HEK293 (cell line): ENCODE results near the gene KIAA1191.
A peak's percentile ranks its signal among the peaks of the same experiment; 100 is the strongest.

Experiments used
- CTCF ChIA-PET: fragments of 350-600 bp; formaldehyde crosslinking; extraction: SDS; loops from one replicate; lab custom pipeline; 2021; ENCODE audit warnings: antibody characterized with exemption; lab: Yijun Ruan, JAX
- POLR2A ChIA-PET: fragments of 300-600 bp; formaldehyde crosslinking; extraction: SDS; loops from one replicate; lab custom pipeline; 2020; ENCODE audit warnings: antibody characterized with exemption, inconsistent platforms; lab: Yijun Ruan, JAX
- H3K27ac ChIP-seq: fragments of 200-500 bp; sonication (Bioruptor generic); 2 replicates; pipeline ENCODE4 v1.5.1; 2014; ENCODE audit warnings: low read depth, low read length, control low read depth, inconsistent platforms; ENCODE audit errors: extremely low read depth
- H3K36me3 ChIP-seq, 2 experiments: fragments of 200-500 bp in 1 of 2; sonication (Bioruptor generic) in 1 of 2; 1 replicate in 1 of 2; 2 replicates in 1 of 2; pipeline ENCODE4 v1.5.1; 2014 to 2017; ENCODE audit warnings: inconsistent platforms in 2 of 2, low read length in 2 of 2; ENCODE audit not compliant: control insufficient read depth in 2 of 2, insufficient read depth in 1 of 2
- H3K4me1 ChIP-seq: fragments of 200-500 bp; sonication (Bioruptor generic); 2 replicates; pipeline ENCODE4 v1.5.1; 2014; ENCODE audit warnings: mild to moderate bottlenecking, low read length, inconsistent platforms; ENCODE audit not compliant: control insufficient read depth, insufficient read depth
- H3K4me3 ChIP-seq: 2 replicates; pipeline ENCODE4 v1.5.1; 2011; ENCODE audit warnings: low read depth, mild to moderate bottlenecking, control low read depth, low read length, moderate library complexity
- H3K9me3 ChIP-seq: fragments of 200-500 bp; sonication (Bioruptor generic); 2 replicates; pipeline ENCODE4 v1.5.1; 2014; ENCODE audit warnings: low read depth, low read length, inconsistent platforms; ENCODE audit not compliant: control insufficient read depth, insufficient read depth
- OSR2 ChIP-seq: fragments of 450-650 bp; formaldehyde crosslinking; IDR thresholded peaks from 2 replicates; pipeline ENCODE4 v1.5.1; 2016; ENCODE audit warnings: missing biosample characterization, missing genetic modification characterization
- PBX3 ChIP-seq: sonication (generic); formaldehyde crosslinking; IDR thresholded peaks from 2 replicates; pipeline ENCODE4 v1.8.1; 2022; ENCODE audit warnings: mild to moderate bottlenecking, moderate library complexity, missing genetic modification reagents
- PRDM4 ChIP-seq: fragments of 450-650 bp; formaldehyde crosslinking; IDR thresholded peaks from 2 replicates; pipeline ENCODE4 v1.5.1; 2017; ENCODE audit warnings: missing biosample characterization, missing genetic modification characterization
- REPIN1 ChIP-seq: fragments of 450-650 bp; formaldehyde crosslinking; IDR thresholded peaks from 2 replicates; pipeline ENCODE4 v1.5.1; 2017; ENCODE audit warnings: missing biosample characterization, missing genetic modification characterization, low read depth
- SALL2 ChIP-seq: fragments of 450-650 bp; formaldehyde crosslinking; IDR thresholded peaks from 2 replicates; pipeline ENCODE4 v1.5.0; 2017; ENCODE audit warnings: missing biosample characterization, mild to moderate bottlenecking, missing genetic modification characterization, borderline replicate concordance
- SP3 ChIP-seq: fragments of 450-650 bp; formaldehyde crosslinking; IDR thresholded peaks from 2 replicates; pipeline ENCODE4 v1.5.1; 2016; ENCODE audit warnings: missing biosample characterization, missing genetic modification characterization
- ZBTB21 ChIP-seq: fragments of 450-650 bp; formaldehyde crosslinking; IDR thresholded peaks from 2 replicates; pipeline ENCODE4 v1.5.1; 2017; ENCODE audit warnings: missing biosample characterization, missing genetic modification characterization
- ZNF184 ChIP-seq: fragments of 450-650 bp; IDR thresholded peaks from 2 replicates; pipeline ENCODE4 v1.5.1; 2018; ENCODE audit warnings: missing biosample characterization, mild to moderate bottlenecking, missing genetic modification characterization
- ZNF23 ChIP-seq: fragments of 450-650 bp; formaldehyde crosslinking; IDR thresholded peaks from 2 replicates; pipeline ENCODE4 v1.5.1; 2016; ENCODE audit warnings: missing biosample characterization, missing genetic modification characterization, borderline replicate concordance
- ZNF26 ChIP-seq: fragments of 450-650 bp; formaldehyde crosslinking; IDR thresholded peaks from 2 replicates; pipeline ENCODE4 v1.5.1; 2016; ENCODE audit warnings: missing biosample characterization, missing genetic modification characterization
- ZNF37A ChIP-seq: fragments of 450-650 bp; IDR thresholded peaks from 2 replicates; pipeline ENCODE4 v1.5.1; 2018; ENCODE audit warnings: missing biosample characterization, missing genetic modification characterization
- ZNF394 ChIP-seq: fragments of 450-650 bp; formaldehyde crosslinking; IDR thresholded peaks from 2 replicates; pipeline ENCODE4 v1.5.1; 2016; ENCODE audit warnings: missing biosample characterization, missing genetic modification characterization, mild to moderate bottlenecking, moderate library complexity, borderline replicate concordance
- ZNF426 ChIP-seq: fragments of 450-650 bp; formaldehyde crosslinking; IDR thresholded peaks from 2 replicates; pipeline ENCODE4 v1.5.1; 2017; ENCODE audit warnings: missing biosample characterization, missing genetic modification characterization, mild to moderate bottlenecking, inconsistent platforms, moderate library complexity
- ZNF433 ChIP-seq: fragments of 450-650 bp; formaldehyde crosslinking; IDR thresholded peaks from 2 replicates; pipeline ENCODE4 v1.5.1; 2016; ENCODE audit warnings: missing biosample characterization, missing genetic modification characterization, low read depth
- ZNF529 ChIP-seq: fragments of 450-650 bp; formaldehyde crosslinking; IDR thresholded peaks from 2 replicates; pipeline ENCODE4 v1.5.1; 2017; ENCODE audit warnings: missing genetic modification characterization, missing biosample characterization; ENCODE audit not compliant: insufficient replicate concordance
- ZNF530 ChIP-seq: fragments of 450-650 bp; formaldehyde crosslinking; IDR thresholded peaks from 2 replicates; pipeline ENCODE4 v1.5.1; 2016; ENCODE audit warnings: low read depth, missing biosample characterization, missing genetic modification characterization
- ZNF549 ChIP-seq: fragments of 450-650 bp; IDR thresholded peaks from 2 replicates; pipeline ENCODE4 v1.5.1; 2018; ENCODE audit warnings: missing biosample characterization, missing genetic modification characterization, mild to moderate bottlenecking, inconsistent platforms, moderate library complexity
- ZNF596 ChIP-seq: fragments of 450-650 bp; IDR thresholded peaks from 2 replicates; pipeline ENCODE4 v1.5.0; 2018; ENCODE audit warnings: missing biosample characterization, mild to moderate bottlenecking, missing genetic modification characterization, moderate library complexity
- ZNF629 ChIP-seq: fragments of 450-650 bp; formaldehyde crosslinking; IDR thresholded peaks from 2 replicates; pipeline ENCODE4 v1.5.1; 2017; ENCODE audit warnings: missing biosample characterization, missing genetic modification characterization
- ZNF654 ChIP-seq: fragments of 450-650 bp; formaldehyde crosslinking; IDR thresholded peaks from 2 replicates; pipeline ENCODE4 v1.5.1; 2016; ENCODE audit warnings: low read depth, missing biosample characterization, missing genetic modification characterization
- ZNF664 ChIP-seq: fragments of 450-650 bp; formaldehyde crosslinking; IDR thresholded peaks from 2 replicates; pipeline ENCODE4 v1.5.1; 2016; ENCODE audit warnings: missing biosample characterization, missing genetic modification characterization
- ZNF707 ChIP-seq: fragments of 450-650 bp; formaldehyde crosslinking; IDR thresholded peaks from 2 replicates; pipeline ENCODE4 v1.5.1; 2016; ENCODE audit warnings: missing biosample characterization, missing genetic modification characterization
- ZNF785 ChIP-seq: fragments of 450-650 bp; formaldehyde crosslinking; IDR thresholded peaks from 2 replicates; pipeline ENCODE4 v1.5.1; 2016; ENCODE audit warnings: missing biosample characterization, missing genetic modification characterization
- TF ChIP-seq, protein P1 (sequence below): IDR thresholded peaks from 2 replicates; pipeline ENCODE4 v1.6.1; 2011; ENCODE audit warnings: mild to moderate bottlenecking, low read depth, low read length, borderline replicate concordance

Gene KIAA1191

GRCh38 chr5:176334031-176334770 lies 27.4 kb downstream of the KIAA1191 start:
- ChIA-PET POLR2A (no interaction called here), CTCF (no interaction called here)
- TF ChIP-seq ZNF37A (tag by site-specific recombination) = no peak
- no peak for TF ChIP-seq ZNF707 (tag by site-specific recombination)
- TF ChIP-seq ZNF23 = no peak
- peak; percentile 99 for TF ChIP-seq ZNF26
- TF ChIP-seq ZNF184 (tag by site-specific recombination) = no peak
- TF ChIP-seq ZNF629 (tag by site-specific recombination) = no peak
- no peak overlapping the region for H3K27ac ChIP-seq
- no peaks in the 10 kb centered on the region for H3K4me1 ChIP-seq
- no peaks in the 10 kb centered on the region for H3K9me3 ChIP-seq
- peaks cover 26 to 37% of the 10 kb centered on the region in 2 experiments for H3K36me3 ChIP-seq
- no peak overlapping the region for H3K4me3 ChIP-seq

- H3K9me3 ChIP-seq = no peaks in the 10 kb centered on the region
- TF ChIP-seq PRDM4 (tag by site-specific recombination) (no peak), REPIN1 (tag by site-specific recombination) (no peak), SP3 (no peak), PBX3 (CRISPR knock-in tag) (no peak), ZNF664 (tag by site-specific recombination) (no peak)
- H3K4me1 ChIP-seq = no peaks in the 10 kb centered on the region
- peaks cover 20 to 64% of the 10 kb centered on the region in 2 experiments; a peak in 2 of 3 replicates for H3K36me3 ChIP-seq
- ChIA-PET CTCF (interaction anchor here (0.6 to 0.7 kb wide), 2 partner anchors 176 to 719 kb away, joined by 3 read pairs; no protein-coding TSS in a partner anchor), POLR2A (no interaction called here)
- no peak overlapping the region for H3K27ac ChIP-seq
- no peak overlapping the region for H3K4me3 ChIP-seq
Measured at GRCh38 chr5:176320577-176320976, 41.0 kb downstream of the KIAA1191 start.

GRCh38 chr5:176319827-176320554 lies 41.6 kb downstream of the KIAA1191 start:
- Histone ChIP-seq H3K4me1 (no peaks in the 10 kb centered on the region), H3K4me3 (no peak overlapping the region), H3K9me3 (no peaks in the 10 kb centered on the region), H3K36me3 (peaks cover 20 to 69% of the 10 kb centered on the region in 2 experiments; a peak in 2 of 3 replicates), H3K27ac (no peak overlapping the region)
- CTCF ChIA-PET = interaction anchor here (0.6 to 0.9 kb wide), 3 partner anchors 175 to 719 kb away, joined by 3 read pairs; no protein-coding TSS in a partner anchor
- POLR2A ChIA-PET = no interaction called here
- peak; percentile 69; the same call in 1 of the 2 replicates for TF ChIP-seq ZBTB21 (tag by site-specific recombination)
- peak; percentile 55 for TF ChIP-seq ZNF654 (tag by site-specific recombination)
- TF ChIP-seq ZNF394 (tag by site-specific recombination) = peak; percentile 98
- TF ChIP-seq ZNF426 (tag by site-specific recombination) = peak; percentile 98
- no peak for TF ChIP-seq OSR2 (tag by site-specific recombination)
- TF ChIP-seq, protein P1, sequence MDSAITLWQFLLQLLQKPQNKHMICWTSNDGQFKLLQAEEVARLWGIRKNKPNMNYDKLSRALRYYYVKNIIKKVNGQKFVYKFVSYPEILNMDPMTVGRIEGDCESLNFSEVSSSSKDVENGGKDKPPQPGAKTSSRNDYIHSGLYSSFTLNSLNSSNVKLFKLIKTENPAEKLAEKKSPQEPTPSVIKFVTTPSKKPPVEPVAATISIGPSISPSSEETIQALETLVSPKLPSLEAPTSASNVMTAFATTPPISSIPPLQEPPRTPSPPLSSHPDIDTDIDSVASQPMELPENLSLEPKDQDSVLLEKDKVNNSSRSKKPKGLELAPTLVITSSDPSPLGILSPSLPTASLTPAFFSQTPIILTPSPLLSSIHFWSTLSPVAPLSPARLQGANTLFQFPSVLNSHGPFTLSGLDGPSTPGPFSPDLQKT = no peak
- TF ChIP-seq ZNF529 (tag by site-specific recombination) = peak; percentile 27
- 0 out of 2 replicates have a peak, but pooled peaks have one; percentile 37 for TF ChIP-seq ZNF530 (tag by site-specific recombination)
- TF ChIP-seq ZNF596 = no peak
- TF ChIP-seq SALL2 (tag by site-specific recombination) = no peak
- TF ChIP-seq ZNF549 (tag by site-specific recombination) = no peak
- peak; percentile 72; the same call in 1 of the 2 replicates for TF ChIP-seq ZNF433 (tag by site-specific recombination)
- no peak for TF ChIP-seq ZNF785 (tag by site-specific recombination)
